Midbrain (tissue), 1 donor: ENCODE measurements around the gene EEF1AKMT1.
"Not testable (repeated sequence)": the region's sequence is repeated elsewhere in the genome, so short reads cannot be mapped to it uniquely, and the experiment has no call there.

Experiments used
- DNase-seq: peaks from one replicate; lab custom pipeline; 2025; lab: John Stamatoyannopoulos, UW

Gene EEF1AKMT1

GRCh38 chr13:20776751-20777150 is 3.0 kb upstream of the EEF1AKMT1 start:
- no peak for DNase-seq

- no peak for DNase-seq
These were observed 2.2 kb upstream of the EEF1AKMT1 start for GRCh38 chr13:20775961-20776360.

DNA sequence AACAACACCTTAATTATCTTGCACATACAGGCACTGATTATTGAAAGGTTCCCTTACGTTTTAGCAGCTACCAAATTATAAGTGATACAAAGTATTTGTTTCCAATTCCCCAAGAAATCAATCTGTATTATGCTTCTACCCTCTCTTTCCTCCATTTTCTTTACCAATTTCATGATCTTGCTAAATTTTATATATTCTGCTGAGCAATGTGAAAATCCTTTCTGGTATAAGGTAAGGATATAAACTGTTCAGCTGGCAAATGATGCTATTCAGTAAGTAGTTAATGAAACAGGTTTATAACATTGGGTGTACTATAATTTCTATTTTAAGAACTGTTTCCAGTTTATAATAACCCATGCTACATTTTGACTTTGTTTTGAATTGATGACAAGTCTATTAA is 985 bp upstream of the EEF1AKMT1 start:
- no peak for DNase-seq

DNA sequence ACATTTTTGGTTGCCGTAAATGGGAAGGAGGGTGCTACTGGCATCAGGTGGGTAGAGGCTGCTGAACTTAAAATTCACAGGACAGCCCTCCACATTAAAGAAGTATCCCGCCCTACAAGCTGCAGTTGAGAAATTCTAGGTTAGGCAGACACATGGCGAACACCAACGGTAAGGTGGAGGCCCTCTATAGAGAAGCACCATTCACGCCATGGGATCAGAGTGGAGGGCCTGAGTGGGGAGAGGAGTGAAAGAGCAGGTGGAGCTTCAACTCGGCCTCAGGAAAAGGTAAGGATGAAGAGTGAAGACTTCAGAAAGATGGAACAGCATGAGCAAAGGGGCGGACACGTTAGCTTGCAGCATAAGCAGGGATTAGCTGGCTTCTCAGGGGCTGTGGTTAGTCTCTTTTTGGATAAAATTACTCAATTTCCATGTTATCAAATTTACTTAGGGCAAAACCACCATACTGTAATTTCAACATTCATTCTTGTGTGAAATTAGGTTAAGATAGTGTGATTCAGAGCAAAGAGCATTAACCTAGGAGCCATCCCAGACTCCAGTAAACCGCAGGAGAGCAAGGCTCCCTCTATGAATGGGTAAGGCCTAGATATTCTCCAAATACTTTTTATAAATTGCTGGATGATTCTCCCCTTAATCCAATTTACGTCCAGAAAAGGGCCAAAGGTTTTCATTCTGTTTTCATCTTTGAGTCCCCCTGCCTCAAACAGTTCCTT is 1.2 kb downstream of the EEF1AKMT1 start:
- DNase-seq = no peak

DNA sequence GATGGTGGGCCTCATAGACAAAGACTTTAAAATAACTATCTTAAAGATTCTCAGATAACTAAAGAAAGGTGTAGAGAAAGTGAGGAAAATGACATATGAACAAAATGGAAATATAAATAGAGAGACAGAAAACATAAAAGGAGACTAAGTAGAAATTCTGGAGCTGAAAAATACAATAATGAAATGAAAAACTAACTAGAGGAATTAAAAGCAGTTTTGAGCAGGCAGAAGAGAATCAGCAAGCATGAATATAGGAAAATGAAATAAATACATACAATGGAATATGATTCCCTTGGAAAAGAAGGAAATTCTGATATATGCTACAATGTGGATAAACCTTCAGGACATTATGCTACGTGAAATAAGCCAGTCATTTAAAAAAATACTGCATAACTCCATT is 3.9 kb downstream of the EEF1AKMT1 start:
- no peak for DNase-seq

DNA sequence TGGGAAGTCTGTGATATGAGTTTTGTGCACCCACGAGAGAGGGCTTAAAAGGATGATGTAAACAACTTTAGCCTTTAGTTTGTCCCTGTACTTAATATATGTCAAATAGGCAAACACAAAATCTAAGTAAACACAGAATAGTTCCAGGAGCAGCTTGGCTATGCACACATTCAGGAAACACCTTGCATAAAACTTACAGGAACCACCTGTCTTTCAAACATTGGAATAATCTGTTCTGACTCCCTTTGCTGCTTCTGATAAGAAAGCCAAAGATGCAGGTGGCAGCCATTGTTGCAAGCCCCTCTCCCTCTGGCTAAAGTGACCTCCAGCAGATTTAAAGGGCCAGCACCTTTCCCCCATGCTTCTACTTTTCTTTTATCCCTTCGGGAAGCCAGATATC is 4.7 kb downstream of the EEF1AKMT1 start:
- no peak for DNase-seq

GRCh38 chr13:20767309-20767943 is 6.3 kb downstream of the EEF1AKMT1 start:
- no peak for DNase-seq

- no peak for DNase-seq
These were observed 12.9 kb downstream of the EEF1AKMT1 start for GRCh38 chr13:20760872-20761271.

- no peak for DNase-seq
These were observed 19.8 kb downstream of the EEF1AKMT1 start for GRCh38 chr13:20754009-20754408.

DNA sequence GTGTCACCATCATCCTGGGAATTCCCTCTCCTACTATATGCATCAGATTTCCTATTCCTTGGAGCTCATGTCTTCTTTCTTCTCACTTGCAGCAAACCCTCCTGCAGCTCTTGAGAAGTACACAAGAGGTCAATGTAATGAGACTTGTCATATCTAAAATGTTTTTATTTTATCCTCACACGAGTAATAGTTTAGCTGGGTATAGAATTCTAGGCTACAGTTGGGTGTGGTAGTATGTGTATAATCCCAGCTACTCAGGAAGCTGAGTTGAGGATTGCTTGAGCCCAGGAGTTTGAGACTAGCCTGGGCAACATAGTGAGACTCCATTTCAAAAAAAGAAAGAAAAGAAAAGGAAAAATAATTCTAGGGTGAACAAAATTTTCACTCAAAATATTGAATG is 24.4 kb downstream of the EEF1AKMT1 start:
- no peak for DNase-seq

DNA sequence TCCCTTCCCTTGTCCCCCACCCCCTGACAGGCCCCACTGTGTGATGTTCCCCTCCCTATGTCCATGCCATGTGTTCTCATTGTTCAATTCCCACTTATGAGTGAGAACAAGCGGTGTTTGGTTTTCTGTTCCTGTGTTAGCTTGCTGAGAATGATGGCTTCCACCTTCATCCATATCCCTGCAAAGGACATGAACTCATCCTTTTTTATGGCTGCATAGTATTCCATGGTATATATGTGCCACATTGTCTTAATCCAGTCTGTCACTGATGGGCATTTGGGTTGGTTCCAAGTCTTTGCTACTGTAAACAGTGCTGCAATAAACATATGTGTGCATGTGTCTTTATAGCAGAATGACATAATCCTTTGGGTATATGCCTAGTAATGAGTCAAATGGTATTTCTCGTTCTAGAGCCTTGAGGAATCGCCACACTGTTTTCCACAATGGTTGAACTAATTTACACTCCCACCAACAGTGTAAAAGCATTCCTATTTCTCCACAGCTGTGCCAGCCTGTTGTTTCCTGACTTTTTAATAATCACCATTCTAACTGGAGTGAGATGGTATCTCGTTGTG is 29.8 kb downstream of the EEF1AKMT1 start:
- DNase-seq = not testable (repeated sequence)

- no peak for DNase-seq
These were observed 33.7 kb downstream of the EEF1AKMT1 start for GRCh38 chr13:20740021-20740420.

DNA sequence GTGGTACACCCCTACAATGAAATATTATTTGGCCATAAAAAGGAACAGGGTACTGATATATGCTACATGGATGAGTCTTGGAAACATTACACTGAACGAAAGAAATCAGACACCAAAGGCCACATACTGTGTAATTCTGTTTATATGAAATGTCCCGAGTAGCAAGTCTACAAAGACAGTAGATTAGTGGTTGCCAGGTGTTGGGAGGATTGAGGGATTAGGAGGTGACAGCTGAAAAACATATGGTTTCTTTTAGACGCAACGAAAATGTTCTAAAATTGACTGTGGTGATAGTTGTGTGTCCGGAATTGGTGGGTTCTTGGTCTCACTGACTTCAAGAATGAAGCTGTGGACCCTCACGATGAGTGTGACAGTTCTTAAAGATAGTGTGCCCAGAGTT is 35.1 kb downstream of the EEF1AKMT1 start:
- DNase-seq = no peak

- no peak for DNase-seq
These were observed 43.9 kb downstream of the EEF1AKMT1 start for GRCh38 chr13:20729633-20730585.

GRCh38 chr13:20728579-20729311 is 45.0 kb downstream of the EEF1AKMT1 start:
- no peak for DNase-seq

DNA sequence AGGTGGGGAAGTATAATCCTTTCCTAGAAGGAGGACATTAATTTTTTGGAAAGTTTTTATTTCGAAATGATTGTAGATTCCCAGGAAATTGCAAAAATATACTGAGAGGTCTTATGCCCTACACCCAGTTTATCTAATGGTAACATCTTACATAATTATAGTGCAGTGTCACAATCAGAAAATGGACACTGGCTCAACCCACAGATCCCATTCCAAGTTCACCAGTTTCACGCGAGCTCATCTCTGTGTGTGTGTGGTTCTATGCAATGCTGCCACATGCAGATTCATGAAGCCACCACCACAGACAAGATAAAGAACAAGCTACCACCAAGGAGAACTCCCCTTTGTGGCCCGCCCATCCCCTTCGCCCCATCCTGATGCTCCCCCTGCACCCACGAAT is 45.9 kb downstream of the EEF1AKMT1 start:
- DNase-seq = no peak

- no peak for DNase-seq
These were observed 52.1 kb downstream of the EEF1AKMT1 start for GRCh38 chr13:20721454-20722357.

DNA sequence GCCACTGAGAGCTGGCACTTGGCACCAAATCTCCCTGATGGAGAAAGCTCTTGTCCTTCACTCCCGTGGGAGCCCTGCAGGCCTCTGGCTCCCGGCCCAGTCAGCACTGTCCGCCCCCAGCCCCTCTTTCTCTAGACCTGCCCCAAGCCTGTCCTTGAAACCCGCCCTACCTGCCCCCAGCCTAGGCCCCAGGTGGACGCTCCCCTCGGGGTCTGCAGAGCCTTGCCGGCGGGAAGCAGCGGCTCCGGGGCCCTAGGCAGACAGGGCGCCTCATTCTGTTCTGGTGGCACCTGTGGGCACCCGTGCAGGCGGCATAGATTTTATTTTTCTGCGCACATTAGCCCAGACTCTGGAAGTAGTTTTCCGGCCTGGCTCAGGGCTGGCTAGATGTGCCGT is 52.7 kb downstream of the EEF1AKMT1 start:
- no peak for DNase-seq

DNA sequence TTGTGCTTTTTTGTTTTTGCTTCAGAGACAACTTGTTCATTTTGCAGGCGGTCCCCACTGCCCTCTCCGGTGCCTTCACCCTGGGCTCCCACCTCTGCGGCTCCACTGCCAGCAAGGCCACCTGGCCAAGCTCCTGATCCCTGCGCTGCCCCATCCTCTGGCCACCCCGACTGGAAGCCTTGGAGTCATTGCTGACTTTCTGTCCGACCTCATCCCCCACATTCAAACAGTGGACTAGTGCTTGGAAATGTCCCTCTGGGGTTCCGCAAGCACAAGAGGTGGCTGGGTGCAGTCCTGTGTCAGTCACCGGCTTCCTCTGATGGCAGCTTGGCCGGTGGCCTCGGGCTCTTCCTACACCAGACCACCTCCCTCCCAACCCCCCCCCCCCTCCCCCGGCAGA is 53.3 kb downstream of the EEF1AKMT1 start:
- no peak for DNase-seq

GRCh38 chr13:20719783-20720182 is 54.0 kb downstream of the EEF1AKMT1 start:
- DNase-seq = no peak
